Left ventricle myocardium inferior (tissue), 1 donor: Measurements from ENCODE around the gene MAP2. TPM values are rescaled to one million over a fixed set of nuclear protein-coding genes. Genes with fewer than 3 reads are reported as not detected.

Experiments used
- DNase-seq: peaks from one replicate; pipeline ENCODE4 v3.0.0-alpha.2; 2020
- H3K27ac ChIP-seq: fragments of 200-600 bp; replicated peaks from 2 replicates; pipeline ENCODE4 v1.8.0; 2021
- H3K27me3 ChIP-seq: fragments of 200-600 bp; 2 replicates; pipeline ENCODE4 v1.8.0; 2021; ENCODE audit warnings: low read depth
- H3K36me3 ChIP-seq: fragments of 200-600 bp; 2 replicates; pipeline ENCODE4 v1.8.0; 2021
- H3K4me1 ChIP-seq: fragments of 200-600 bp; 2 replicates; pipeline ENCODE4 v1.8.0; 2021
- H3K4me3 ChIP-seq: fragments of 200-600 bp; 2 replicates; pipeline ENCODE4 v1.8.0; 2021; ENCODE audit warnings: mild to moderate bottlenecking, moderate library complexity
- H3K9me3 ChIP-seq: fragments of 200-600 bp; replicated peaks from 2 replicates; pipeline ENCODE4 v1.8.0; 2021
- intact Hi-C: fragments of 100-400 bp; cut with micrococcal nuclease; formaldehyde crosslinking; loops from one replicate; pipeline ENCODE4 v1.11.0; 2022
- total RNA-seq: library from RNA; stranded (reverse); fragmentation: NEBNext Ultra II Directional; extraction: Animal tissue kit (Norgen Biotek cat#: 25700); gene quantifications from one replicate; pipeline ENCODE4 v1.2.1, GENCODE V29; 2021
- TF ChIP-seq, protein P1 (sequence below): fragments of 200-600 bp; IDR thresholded peaks from 2 replicates; pipeline ENCODE4 v1.8.0; 2021; ENCODE audit warnings: antibody characterized with exemption, mild to moderate bottlenecking, borderline replicate concordance
- donor health status: DM: no; HTN: yes; CAD: no; lungs with severe emphysema.

The MAP2 gene
- total RNA-seq, 1 donor from 2014 or later, result 6.2 TPM

DNA sequence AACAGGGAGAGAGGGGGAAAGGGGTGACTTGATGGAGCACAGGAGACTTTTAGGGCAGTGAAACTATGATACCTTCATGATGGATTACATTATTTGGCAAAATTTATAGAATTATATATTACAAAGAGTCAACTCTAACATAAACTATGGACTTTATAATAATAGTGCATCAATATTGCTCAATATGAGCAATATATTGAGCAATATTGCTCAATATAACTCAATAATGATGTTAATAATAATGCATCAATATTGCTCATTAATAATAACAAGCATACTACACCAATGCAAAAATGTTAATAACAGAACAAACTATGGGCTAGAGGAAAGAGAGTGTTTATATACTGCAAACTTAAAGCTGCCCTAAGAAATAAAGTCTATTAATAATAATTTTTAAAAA is 344.7 kb downstream of the MAP2 start:
- peaks cover 46% of the 10 kb centered on the region for H3K27me3 ChIP-seq
- no peak overlapping the region for H3K27ac ChIP-seq
- TF ChIP-seq, protein P1, sequence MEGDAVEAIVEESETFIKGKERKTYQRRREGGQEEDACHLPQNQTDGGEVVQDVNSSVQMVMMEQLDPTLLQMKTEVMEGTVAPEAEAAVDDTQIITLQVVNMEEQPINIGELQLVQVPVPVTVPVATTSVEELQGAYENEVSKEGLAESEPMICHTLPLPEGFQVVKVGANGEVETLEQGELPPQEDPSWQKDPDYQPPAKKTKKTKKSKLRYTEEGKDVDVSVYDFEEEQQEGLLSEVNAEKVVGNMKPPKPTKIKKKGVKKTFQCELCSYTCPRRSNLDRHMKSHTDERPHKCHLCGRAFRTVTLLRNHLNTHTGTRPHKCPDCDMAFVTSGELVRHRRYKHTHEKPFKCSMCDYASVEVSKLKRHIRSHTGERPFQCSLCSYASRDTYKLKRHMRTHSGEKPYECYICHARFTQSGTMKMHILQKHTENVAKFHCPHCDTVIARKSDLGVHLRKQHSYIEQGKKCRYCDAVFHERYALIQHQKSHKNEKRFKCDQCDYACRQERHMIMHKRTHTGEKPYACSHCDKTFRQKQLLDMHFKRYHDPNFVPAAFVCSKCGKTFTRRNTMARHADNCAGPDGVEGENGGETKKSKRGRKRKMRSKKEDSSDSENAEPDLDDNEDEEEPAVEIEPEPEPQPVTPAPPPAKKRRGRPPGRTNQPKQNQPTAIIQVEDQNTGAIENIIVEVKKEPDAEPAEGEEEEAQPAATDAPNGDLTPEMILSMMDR, result no peak
- DNase-seq, result no peak
- no peaks in the 10 kb centered on the region for H3K36me3 ChIP-seq
- H3K4me3 ChIP-seq, result no peak overlapping the region
- H3K4me1 ChIP-seq, result peaks cover 9% of the 10 kb centered on the region
- H3K9me3 ChIP-seq, result no peaks in the 10 kb centered on the region
- intact Hi-C loops, result no loop called here

DNA sequence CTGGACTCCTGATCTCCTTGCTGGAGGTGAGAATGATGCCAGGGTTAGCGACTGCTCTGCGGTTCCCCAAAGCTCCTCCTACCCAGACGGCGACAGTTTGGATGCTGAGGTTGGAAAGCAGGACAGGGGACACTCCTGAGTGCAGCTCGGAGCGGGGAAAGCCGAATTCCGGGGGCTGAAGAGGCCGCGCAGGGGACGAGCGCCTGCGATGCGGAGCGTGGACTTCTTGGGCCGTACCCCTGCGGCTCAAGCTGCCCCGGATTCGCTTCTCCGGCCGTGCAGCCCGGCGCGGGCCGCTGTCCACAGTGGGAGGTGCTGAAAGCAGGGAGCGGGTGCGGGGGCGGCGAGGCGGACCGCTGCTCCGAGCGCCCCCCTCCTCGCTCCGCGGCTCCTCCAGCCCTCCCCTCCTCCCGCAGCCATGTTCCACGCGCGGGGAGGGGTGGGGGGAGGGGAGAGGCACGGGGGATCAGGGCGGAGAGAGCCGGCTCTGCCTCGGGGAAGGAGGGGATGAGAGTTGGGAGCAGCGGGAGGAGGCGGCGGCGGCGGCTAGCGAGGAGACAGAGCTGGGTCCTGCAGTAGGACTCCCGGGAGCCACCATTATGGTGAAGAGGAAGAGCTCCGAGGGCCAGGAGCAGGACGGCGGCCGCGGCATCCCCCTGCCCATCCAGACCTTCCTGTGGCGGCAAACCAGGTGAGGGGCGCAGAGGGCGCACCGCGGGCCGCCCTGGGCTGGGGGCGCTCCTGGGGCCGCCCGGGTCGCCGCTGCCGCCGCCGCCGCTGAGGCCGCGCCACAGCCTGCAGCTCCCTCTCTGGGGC is 347.8 kb downstream of the MAP2 start, which contains the start of gene UNC80:
UNC80 (plus strand) TSS at position 359 of the 816 bp plus-strand sequence; CDS start at position 600, 241 bp downstream.
- intact Hi-C loops, result no loop called here
- Histone ChIP-seq H3K9me3 (no peaks in the 10 kb centered on the region), H3K36me3 (no peaks in the 10 kb centered on the region), H3K27ac (no peak within 1 kb of the TSS), H3K4me1 (peaks cover 9% of the 10 kb centered on the region), H3K4me3 (peak within 1 kb of the TSS; percentile 59), H3K27me3 (peaks cover 74% of the 10 kb centered on the region)
- TF ChIP-seq, protein P1, result no peak
- DNase-seq, result peak; percentile 41

DNA sequence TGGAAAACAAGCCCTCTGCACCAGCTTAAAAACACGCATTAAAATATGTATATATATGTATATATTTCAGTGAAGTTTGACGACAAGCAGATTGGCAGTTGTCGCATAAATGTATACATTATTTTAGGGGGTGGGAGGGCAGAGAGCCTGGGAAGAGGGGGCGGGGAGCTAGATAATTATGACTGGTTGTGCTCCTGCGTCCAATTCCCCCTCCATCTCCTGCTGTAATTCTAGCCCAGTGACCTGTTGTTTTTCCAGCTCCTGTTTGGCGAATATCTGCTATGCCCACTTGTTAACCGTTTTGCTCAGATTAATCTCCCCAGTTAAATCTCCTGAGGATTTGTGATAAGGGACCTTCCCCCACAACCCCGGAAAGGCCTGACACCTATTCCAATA is 348.4 kb downstream of the MAP2 start:
- Histone ChIP-seq H3K27ac (no peak overlapping the region), H3K9me3 (no peaks in the 10 kb centered on the region), H3K4me1 (peaks cover 9% of the 10 kb centered on the region), H3K27me3 (peaks cover 75% of the 10 kb centered on the region), H3K4me3 (peak overlapping the region; percentile 59), H3K36me3 (no peaks in the 10 kb centered on the region)
- TF ChIP-seq, protein P1, result no peak
- no peak for DNase-seq
- intact Hi-C loops, result no loop called here

DNA sequence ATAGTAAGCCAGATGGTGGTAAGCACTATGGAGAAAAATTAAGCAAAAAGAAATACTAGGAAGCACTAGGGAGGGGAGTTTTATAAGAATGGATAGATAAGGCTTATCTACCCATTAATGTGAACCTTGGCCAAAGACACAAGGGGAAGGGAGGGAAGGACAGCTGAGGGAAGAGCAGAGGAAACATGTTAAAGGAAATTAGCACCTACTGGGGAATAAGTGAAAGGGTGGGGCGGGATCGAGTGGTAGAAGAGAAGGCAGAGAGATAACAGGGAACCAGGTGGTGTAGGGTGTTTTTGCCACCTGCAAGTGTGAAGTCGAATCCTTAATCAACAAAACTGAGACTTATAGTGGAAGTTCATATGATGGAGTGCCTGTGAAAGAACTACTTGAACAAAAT is 349.5 kb downstream of the MAP2 start:
- intact Hi-C loops, result no loop called here
- TF ChIP-seq, protein P1, result no peak
- H3K4me3 ChIP-seq, result no peak overlapping the region
- no peak for DNase-seq
- H3K27me3 ChIP-seq, result peaks cover 73% of the 10 kb centered on the region
- no peak overlapping the region for H3K27ac ChIP-seq
- H3K36me3 ChIP-seq, result no peaks in the 10 kb centered on the region
- H3K9me3 ChIP-seq, result no peaks in the 10 kb centered on the region
- H3K4me1 ChIP-seq, result peaks cover 9% of the 10 kb centered on the region
